ENCODE results near the gene KLHL12. TPM values are rescaled to one million over a fixed set of nuclear protein-coding genes. Genes with fewer than 3 reads are reported as not detected.

KLHL12 gene
- total and polyA plus RNA-seq, 3 experiments from 2014 or later: 21.2 to 40.9 (median 40.2) TPM

DNA sequence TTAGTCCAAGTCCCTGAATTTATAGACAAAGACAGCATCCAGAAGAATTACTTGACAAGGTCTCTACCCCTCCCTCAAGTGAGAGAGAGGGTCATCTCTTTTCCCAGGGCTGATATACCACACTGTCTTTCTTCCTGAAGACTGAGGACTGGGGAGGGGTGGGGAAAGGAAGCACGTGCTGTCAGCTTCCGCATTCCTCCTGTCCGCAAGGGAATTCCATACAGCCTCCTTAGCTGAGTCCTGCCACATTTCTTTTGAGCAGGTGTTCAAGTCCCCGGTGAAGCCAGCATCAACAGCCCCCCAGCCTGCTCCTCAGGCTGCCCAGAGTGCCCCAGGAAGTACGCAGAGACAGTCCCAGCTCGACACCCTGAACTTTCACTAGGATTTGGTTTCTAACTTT, 82.1 kb downstream of the KLHL12 start:
- Histone ChIP-seq H3K4me1 (ENCODE audit: insufficient read depth, low read length) (no peaks in the 10 kb centered on the region), H3K9me3 (ENCODE audit: low read length) (no peaks in the 10 kb centered on the region), H3K27ac (ENCODE audit: low read depth, low read length) (no peak overlapping the region), H3K36me3 (ENCODE audit: insufficient read depth, low read length) (no peaks in the 10 kb centered on the region), H3K27me3 (ENCODE audit: insufficient read depth, low read length, poor library complexity, severe bottlenecking) (no peaks in the 10 kb centered on the region), H3K4me3 (ENCODE audit: low read length) (no peak overlapping the region)
- H3K4me1 Mint-ChIP-seq: no peaks in the 10 kb centered on the region
- H3K27ac Mint-ChIP-seq: no peak overlapping the region
- ChIA-PET POLR2A (no interaction called here), CTCF (no interaction called here)
- H3K27me3 Mint-ChIP-seq: peaks cover 6 to 16% of the 10 kb centered on the region in 2 donors
- no peak for DNase-seq
- no peaks in the 10 kb centered on the region for H3K9me3 Mint-ChIP-seq
- H3K36me3 Mint-ChIP-seq: no peaks in the 10 kb centered on the region
- H3K4me3 Mint-ChIP-seq: no peak overlapping the region

DNA sequence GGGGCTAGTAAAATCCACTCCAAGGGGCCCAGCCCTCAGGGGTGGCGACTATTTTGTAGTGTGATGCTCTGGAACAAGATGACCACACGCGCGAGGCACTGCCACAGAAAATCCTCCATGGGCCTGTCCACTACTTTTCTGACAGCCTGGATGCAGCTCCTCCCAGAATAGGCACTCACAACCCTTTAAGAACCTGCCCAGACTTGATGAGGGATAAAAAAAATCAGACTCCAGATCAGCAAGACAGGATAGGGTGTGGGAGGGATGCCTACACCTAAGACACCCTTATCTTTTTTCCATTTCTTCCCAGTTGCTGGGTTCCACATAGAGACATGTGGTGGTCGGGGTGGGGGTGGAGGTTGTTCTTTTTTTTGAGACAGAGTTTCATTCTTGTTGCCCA, 82.8 kb downstream of the KLHL12 start:
- Histone ChIP-seq H3K4me1 (ENCODE audit: insufficient read depth, low read length) (no peaks in the 10 kb centered on the region), H3K4me3 (ENCODE audit: low read length) (no peak overlapping the region), H3K9me3 (ENCODE audit: low read length) (no peaks in the 10 kb centered on the region), H3K27me3 (ENCODE audit: insufficient read depth, low read length, poor library complexity, severe bottlenecking) (no peaks in the 10 kb centered on the region), H3K36me3 (ENCODE audit: insufficient read depth, low read length) (no peaks in the 10 kb centered on the region), H3K27ac (ENCODE audit: low read depth, low read length) (no peak overlapping the region)
- peak overlapping the region in 1 of 8 donors; percentile 65 for H3K27ac Mint-ChIP-seq
- H3K27me3 Mint-ChIP-seq: peaks cover 6 to 16% of the 10 kb centered on the region in 2 donors
- no peaks in the 10 kb centered on the region for H3K36me3 Mint-ChIP-seq
- CTCF ChIA-PET: no interaction called here
- DNase-seq: no peak
- H3K4me1 Mint-ChIP-seq: no peaks in the 10 kb centered on the region
- POLR2A ChIA-PET: no interaction called here
- H3K4me3 Mint-ChIP-seq: no peak overlapping the region
- no peaks in the 10 kb centered on the region for H3K9me3 Mint-ChIP-seq

DNA sequence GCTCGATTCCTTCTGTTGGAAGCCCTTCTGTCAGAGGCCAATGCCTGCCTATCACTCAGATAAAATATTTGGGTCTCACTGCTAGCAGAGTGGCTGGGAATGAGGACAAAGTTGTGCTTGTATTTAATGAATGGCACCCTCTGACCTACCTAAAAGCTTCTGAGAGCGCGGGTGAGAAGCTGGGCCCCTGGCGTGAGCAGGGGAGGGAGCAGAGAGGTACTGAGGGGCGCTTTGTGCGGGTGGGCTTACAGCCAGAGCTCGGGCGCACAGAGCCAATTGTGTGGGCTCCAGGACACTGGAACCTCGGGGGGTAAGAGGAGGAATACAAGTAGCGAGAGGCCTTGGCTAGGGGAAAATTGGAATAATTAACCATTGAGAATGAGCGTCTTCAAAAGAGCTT, 84.0 kb downstream of the KLHL12 start:
- CTCF ChIA-PET: no interaction called here
- peaks cover 6 to 16% of the 10 kb centered on the region in 2 donors for H3K27me3 Mint-ChIP-seq
- H3K4me1 ChIP-seq (ENCODE audit: insufficient read depth, low read length): no peaks in the 10 kb centered on the region

More for the DNA sequence above, 84.0 kb downstream of the KLHL12 start:
- Mint-ChIP-seq H3K9me3 (no peaks in the 10 kb centered on the region), H3K27ac (no peak overlapping the region), H3K36me3 (no peaks in the 10 kb centered on the region), H3K4me1 (peaks cover under 1% of the 10 kb centered on the region in 3 donors), H3K4me3 (no peak overlapping the region)
- no peak for DNase-seq
- H3K9me3 ChIP-seq (ENCODE audit: low read length): no peaks in the 10 kb centered on the region
- H3K27ac ChIP-seq (ENCODE audit: low read depth, low read length): no peak overlapping the region
- no peaks in the 10 kb centered on the region for H3K27me3 ChIP-seq (ENCODE audit: insufficient read depth, low read length, poor library complexity, severe bottlenecking)
- POLR2A ChIA-PET: no interaction called here
- no peak overlapping the region for H3K4me3 ChIP-seq (ENCODE audit: low read length)
- H3K36me3 ChIP-seq (ENCODE audit: insufficient read depth, low read length): no peaks in the 10 kb centered on the region

Other genes starting within 250 kb of the KLHL12 start
- gene SYT2, start 216.8 kb downstream of the KLHL12 start, total RNA-seq: not detected
- gene SYT2, start 216.8 kb downstream of the KLHL12 start, polyA plus RNA-seq: not detected
- 10 to 100 TPM; 18.6 to 22.7 TPM for gene KDM5B, start 118.8 kb downstream of the KLHL12 start, total RNA-seq
- 14.2 TPM for gene KDM5B, start 118.8 kb downstream of the KLHL12 start, polyA plus RNA-seq
- gene PCAT6, start 116.3 kb downstream of the KLHL12 start, total RNA-seq: under 1 TPM in 1 of 2 experiments, not detected in 1; 0.51 TPM
- 0.56 TPM for gene PCAT6, start 116.3 kb downstream of the KLHL12 start, polyA plus RNA-seq
- 10 to 100 TPM; 13.9 to 14.0 TPM for gene RABIF, start 38.1 kb downstream of the KLHL12 start, total RNA-seq
- 22.2 TPM for gene RABIF, start 38.1 kb downstream of the KLHL12 start, polyA plus RNA-seq
- gene ADIPOR1, start 31.1 kb upstream of the KLHL12 start, total RNA-seq: 10 to 100 TPM; 91.0 to 95.4 TPM
- 104 TPM for gene ADIPOR1, start 31.1 kb upstream of the KLHL12 start, polyA plus RNA-seq
- gene CYB5R1, start 40.0 kb upstream of the KLHL12 start, total RNA-seq: 10 to 100 TPM; 23.9 to 26.0 TPM
- gene CYB5R1, start 40.0 kb upstream of the KLHL12 start, polyA plus RNA-seq: 52.7 TPM
- gene TMEM183A, start 80.1 kb upstream of the KLHL12 start, total RNA-seq: 10 to 100 TPM; 76.9 to 77.2 TPM
- gene TMEM183A, start 80.1 kb upstream of the KLHL12 start, polyA plus RNA-seq: 55.4 TPM
- gene PPFIA4, start 99.3 kb upstream of the KLHL12 start, total RNA-seq: 1 to 10 TPM; 1.2 to 1.5 TPM
- gene PPFIA4, start 99.3 kb upstream of the KLHL12 start, polyA plus RNA-seq: not detected
- gene MYOG, start 158.8 kb upstream of the KLHL12 start, total RNA-seq: not detected
- not detected for gene MYOG, start 158.8 kb upstream of the KLHL12 start, polyA plus RNA-seq
- gene ADORA1, start 200.5 kb upstream of the KLHL12 start, total RNA-seq: not detected
- gene ADORA1, start 200.5 kb upstream of the KLHL12 start, polyA plus RNA-seq: not detected
- not detected for gene MYBPH, start 248.6 kb upstream of the KLHL12 start, total RNA-seq
- gene MYBPH, start 248.6 kb upstream of the KLHL12 start, polyA plus RNA-seq: not detected

Data from CD8-positive, alpha-beta memory T cell (primary cell).